Measurements from ENCODE around the gene TANC2. TPM values are rescaled to one million over a fixed set of nuclear protein-coding genes. Genes with fewer than 3 reads are reported as not detected.

TANC2 gene
- total and polyA plus RNA-seq, 2 of the 8 experiments (the other 6 are each of a cell fraction or from before 2014, with no cell fraction given) = 5.7 to 21.9 TPM

DNA sequence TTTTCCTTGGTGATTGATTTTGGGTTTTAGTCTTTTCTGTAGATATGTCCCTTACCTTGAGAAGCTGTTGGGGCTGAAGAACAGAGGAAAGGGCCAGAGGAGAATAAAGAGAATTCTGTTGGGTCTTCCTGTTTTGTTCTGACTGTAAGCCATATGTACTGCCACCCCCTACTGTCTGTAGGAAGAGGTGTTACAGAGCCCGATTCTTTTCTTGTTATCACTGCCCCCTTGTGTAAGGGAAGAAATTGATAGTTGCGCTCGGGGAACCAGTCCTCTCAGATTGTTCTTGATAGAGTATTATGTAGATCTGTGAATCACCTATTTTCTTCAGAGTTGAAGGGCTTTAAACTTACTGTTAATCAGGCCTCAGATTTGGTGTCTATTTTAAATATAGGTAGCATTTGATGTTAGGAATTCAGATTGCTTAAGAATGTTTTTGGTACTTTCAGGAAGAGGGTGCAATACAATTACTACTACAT lies 2.4 kb downstream of the TANC2 start (continued):
- TF ChIP-seq SIN3A (conservative IDR thresholded peaks at IDR 0.05 in 1 of 2, IDR thresholded peaks at IDR 0.05 in 1 of 2; ENCODE audit: low read depth in 1 of 2, low read length in 2 of 2) = 0 out of 4 replicates have a peak, but pooled peaks of 1 of the 2 experiments have one; percentile 46
- TF ChIP-seq TCF12 (IDR thresholded peaks at IDR 0.05; ENCODE audit: low read depth, low read length) = 0 out of 2 replicates have a peak, but pooled peaks have one; percentile 24
- TF ChIP-seq KDM4A (IDR thresholded peaks at IDR 0.05; ENCODE audit: low read depth, low read length, severe bottlenecking) = no peak
- TF ChIP-seq HDAC2 (IDR thresholded peaks at IDR 0.05; ENCODE audit: borderline replicate concordance in 1 of 2, low read depth in 2 of 2, low read length in 2 of 2) = 0 out of 4 replicates have a peak, but pooled peaks of 1 of the 2 experiments have one; percentile 6
- TF ChIP-seq RFX5 (IDR thresholded peaks at IDR 0.05; ENCODE audit: borderline replicate concordance, low read depth, low read length) = no peak

Data from H1 (cell line).